Kidney (tissue), 14 donors: ENCODE results near the gene CD8A. TPM values are rescaled to one million over a fixed set of nuclear protein-coding genes. Genes with fewer than 3 reads are reported as not detected.
"Not testable (repeated sequence)": the region's sequence is repeated elsewhere in the genome, so short reads cannot be mapped to it uniquely, and the experiment has no call there.

Source experiments
- DNase-seq, 5 donors: peaks; one replicate each; pipeline ENCODE4 v3.0.0-alpha.2; 2013 to 2020
- FAIRE-seq: peaks from 2 replicates; lab custom pipeline; 2012; peaks lifted over from hg19 to GRCh38; lab: Jason Lieb, UNC
- H3K27ac ChIP-seq, 2 donors: one replicate each; pipeline ENCODE4 v1.7.0; 2013; ENCODE audit warnings: low read depth in 2 of 2, low read length in 2 of 2, inconsistent platforms in 1 of 2
- H3K27me3 ChIP-seq: one replicate; pipeline ENCODE4 v1.7.1; 2013; ENCODE audit warnings: low read length, inconsistent platforms; ENCODE audit not compliant: control insufficient read depth, insufficient read depth
- H3K36me3 ChIP-seq, 3 donors: one replicate each; pipeline versions ENCODE4 v1.7.0 to v1.7.1; 2013; ENCODE audit warnings: low read length in 3 of 3, control low read depth in 1 of 3, inconsistent platforms in 1 of 3; ENCODE audit not compliant: insufficient read depth in 3 of 3, control insufficient read depth in 2 of 3
- H3K4me1 ChIP-seq, 3 donors: one replicate each; pipeline versions ENCODE4 v1.7.0 to v1.7.1; 2013; ENCODE audit warnings: low read length in 3 of 3, inconsistent platforms in 1 of 3, low read depth in 1 of 3; ENCODE audit not compliant: control insufficient read depth in 2 of 3, insufficient read depth in 2 of 3
- H3K4me3 ChIP-seq, 3 donors: one replicate each; pipeline versions ENCODE4 v1.7.0 to v1.8.1; 2013; ENCODE audit warnings: low read length in 3 of 3, control low read depth in 1 of 3, inconsistent platforms in 1 of 3
- H3K9ac ChIP-seq, 3 donors: one replicate each; pipeline versions ENCODE4 v1.7.0 to v1.7.1; 2013; ENCODE audit warnings: low read length in 3 of 3, control low read depth in 1 of 3, inconsistent platforms in 1 of 3
- H3K9me3 ChIP-seq, 3 donors: one replicate each; pipeline versions ENCODE4 v1.7.0 to v1.7.1; 2013; ENCODE audit warnings: low read length in 3 of 3, control low read depth in 1 of 3, inconsistent platforms in 1 of 3; ENCODE audit not compliant: control insufficient read depth in 2 of 3, insufficient read depth in 1 of 3
- CTCF ChIP-seq: IDR thresholded peaks from 3 replicates; pipeline ENCODE4 v1.5.1; 2012; ENCODE audit warnings: mild to moderate bottlenecking, moderate library complexity, borderline replicate concordance; ENCODE audit not compliant: insufficient read depth; ENCODE audit errors: extremely low read depth
- intact Hi-C: fragments of 100-400 bp; cut with DNase I; formaldehyde crosslinking; loops from one replicate; pipeline ENCODE4 v1.11.1; 2022
- polyA plus RNA-seq: library from polyadenylated mRNA; stranded (reverse); fragments of 350-450 nt; fragmentation: Illumina TruSeq; extraction: RNeasy Lipid Tissue Mini Kit (QIAGEN cat#74804); gene quantifications from one replicate; pipeline ENCODE4 v1.2.3, GENCODE V29; 2014; ENCODE audit warnings: low read depth, low replicate concordance; ENCODE audit not compliant: insufficient read depth
- total RNA-seq: library from RNA; stranded (reverse); fragmentation: NEBNext Ultra II Directional; extraction: Animal tissue kit (Norgen Biotek cat#: 25700); gene quantifications from one replicate; pipeline ENCODE4 v1.2.1, GENCODE V29; 2021
- donor health status: control.
- donor health status: control.
- donor health status: control.
- donor health status: control.
- donor health status: control.
- donor health status: DM: yes; HTN: yes; CAD: no.
- donor health status: Normal renal cell carcinoma (clear cell type).

Gene CD8A
- total and polyA plus RNA-seq, 2 donors from 2014 or later: 0.65 to 5.9 TPM

GRCh38 chr2:86746939-86747338 is 43.8 kb downstream of the CD8A start:
- peaks cover 0 to 5% (median 0%) of the 10 kb centered on the region in 3 donors for H3K9me3 ChIP-seq
- no peaks in the 10 kb centered on the region for H3K4me1 ChIP-seq
- DNase-seq (no peak), FAIRE-seq (no peak)
- no peak overlapping the region for H3K27ac ChIP-seq
- no peak overlapping the region for H3K4me3 ChIP-seq
- intact Hi-C loops: no loop called here
- no peak overlapping the region for H3K9ac ChIP-seq
- H3K36me3 ChIP-seq: peaks cover 0 to 2% (median under 1%) of the 10 kb centered on the region in 3 donors
- no peaks in the 10 kb centered on the region for H3K27me3 ChIP-seq
- no peak for TF ChIP-seq CTCF

- Histone ChIP-seq H3K4me3 (no peak overlapping the region), H3K36me3 (peaks cover 0 to 2% (median 0%) of the 10 kb centered on the region in 3 donors), H3K9ac (no peak overlapping the region), H3K27me3 (no peaks in the 10 kb centered on the region), H3K9me3 (no peaks in the 10 kb centered on the region), H3K27ac (no peak overlapping the region), H3K4me1 (no peaks in the 10 kb centered on the region)
- intact Hi-C loops: no loop called here
- FAIRE-seq (no peak), DNase-seq (no peak)
- TF ChIP-seq CTCF: no peak
These were observed 46.6 kb downstream of the CD8A start for GRCh38 chr2:86744152-86744551.

- FAIRE-seq, intact Hi-C loops, H3K9ac ChIP-seq, H3K4me1 ChIP-seq, DNase-seq, H3K36me3 ChIP-seq, H3K27me3 ChIP-seq, H3K27ac ChIP-seq, H3K4me3 ChIP-seq, H3K9me3 ChIP-seq: not testable (repeated sequence)
These were observed 48.7 kb downstream of the CD8A start for GRCh38 chr2:86741889-86742498.

- H3K27ac ChIP-seq, H3K36me3 ChIP-seq, DNase-seq, H3K27me3 ChIP-seq, FAIRE-seq, H3K4me3 ChIP-seq, H3K9ac ChIP-seq, H3K9me3 ChIP-seq, intact Hi-C loops, H3K4me1 ChIP-seq: not testable (repeated sequence)
These were observed 50.8 kb downstream of the CD8A start for GRCh38 chr2:86739889-86740288.

- FAIRE-seq, H3K4me3 ChIP-seq, H3K36me3 ChIP-seq, DNase-seq, H3K4me1 ChIP-seq, H3K9me3 ChIP-seq, H3K27me3 ChIP-seq, H3K27ac ChIP-seq, intact Hi-C loops, H3K9ac ChIP-seq: not testable (repeated sequence)
These were observed 51.2 kb downstream of the CD8A start for GRCh38 chr2:86739485-86739884.

- H3K36me3 ChIP-seq, H3K9me3 ChIP-seq, H3K9ac ChIP-seq, H3K4me1 ChIP-seq, H3K27ac ChIP-seq, DNase-seq, H3K4me3 ChIP-seq, intact Hi-C loops, FAIRE-seq, H3K27me3 ChIP-seq: not testable (repeated sequence)
These were observed 55.8 kb downstream of the CD8A start for GRCh38 chr2:86734896-86735295.
